Stomach smooth muscle (tissue), 2 donors: ENCODE results near the gene CERS1.

Experiments used
- H3K27ac ChIP-seq: one replicate; pipeline ENCODE4 v1.7.0; 2013; ENCODE audit warnings: mild to moderate bottlenecking, low read length, inconsistent platforms
- H3K27me3 ChIP-seq, 2 donors: one replicate each; pipeline ENCODE4 v1.7.0; 2013; ENCODE audit warnings: low read length in 2 of 2; ENCODE audit not compliant: insufficient read depth in 2 of 2, control insufficient read depth in 1 of 2
- H3K36me3 ChIP-seq, 2 donors: one replicate each; pipeline ENCODE4 v1.7.0; 2013; ENCODE audit warnings: low read length in 2 of 2; ENCODE audit not compliant: control insufficient read depth in 2 of 2, insufficient read depth in 2 of 2
- H3K4me1 ChIP-seq: one replicate; pipeline ENCODE4 v1.7.0; 2013; ENCODE audit warnings: low read length; ENCODE audit not compliant: control insufficient read depth, insufficient read depth
- H3K4me3 ChIP-seq, 2 donors: one replicate each; pipeline ENCODE4 v1.7.0; 2013; ENCODE audit warnings: low read length in 2 of 2
- H3K9ac ChIP-seq, 2 donors: one replicate each; pipeline ENCODE4 v1.7.0; 2013; ENCODE audit warnings: low read length in 2 of 2, mild to moderate bottlenecking in 1 of 2
- H3K9me3 ChIP-seq, 2 donors: one replicate each; pipeline ENCODE4 v1.7.0; 2013; ENCODE audit warnings: low read length in 2 of 2; ENCODE audit not compliant: control insufficient read depth in 2 of 2
- donor health status: healthy.
- donor health status: Pancreatic carcinoma.

Gene CERS1

DNA sequence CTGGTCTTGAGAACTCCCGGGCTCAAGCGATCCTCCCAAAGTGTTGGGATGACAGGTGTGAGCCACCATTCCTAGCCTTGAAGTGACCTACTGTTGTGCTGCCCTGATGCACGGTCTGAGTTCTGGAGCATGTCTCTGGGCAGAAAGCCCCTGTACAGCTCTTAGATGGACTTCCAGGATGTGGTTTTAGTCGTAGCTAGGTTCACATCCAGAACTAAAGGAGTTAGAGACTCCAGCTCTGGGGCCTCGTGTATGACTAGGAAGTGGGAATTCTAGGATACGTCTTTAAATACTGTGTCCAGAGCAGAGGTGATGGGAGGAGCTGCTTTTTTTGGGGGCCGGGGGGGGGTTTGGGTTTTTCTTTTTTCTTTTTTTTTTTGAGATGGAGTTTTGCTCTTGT is 52.0 kb downstream of the CERS1 start:
- Histone ChIP-seq H3K9ac (no peak overlapping the region), H3K36me3 (peaks cover 0 to 2% of the 10 kb centered on the region in 2 donors), H3K4me3 (no peak overlapping the region), H3K27ac (no peak overlapping the region), H3K27me3 (no peaks in the 10 kb centered on the region), H3K4me1 (peaks cover 58% of the 10 kb centered on the region), H3K9me3 (no peaks in the 10 kb centered on the region)

- peaks cover 52% of the 10 kb centered on the region for H3K4me1 ChIP-seq
- H3K27me3 ChIP-seq: no peaks in the 10 kb centered on the region
- H3K27ac ChIP-seq: no peak overlapping the region
- H3K9me3 ChIP-seq: no peaks in the 10 kb centered on the region
- H3K36me3 ChIP-seq: peaks cover 5 to 7% of the 10 kb centered on the region in 2 donors
- no peak overlapping the region for H3K9ac ChIP-seq
- no peak overlapping the region for H3K4me3 ChIP-seq
These were observed 53.8 kb downstream of the CERS1 start for GRCh38 chr19:18842166-18842565.

DNA sequence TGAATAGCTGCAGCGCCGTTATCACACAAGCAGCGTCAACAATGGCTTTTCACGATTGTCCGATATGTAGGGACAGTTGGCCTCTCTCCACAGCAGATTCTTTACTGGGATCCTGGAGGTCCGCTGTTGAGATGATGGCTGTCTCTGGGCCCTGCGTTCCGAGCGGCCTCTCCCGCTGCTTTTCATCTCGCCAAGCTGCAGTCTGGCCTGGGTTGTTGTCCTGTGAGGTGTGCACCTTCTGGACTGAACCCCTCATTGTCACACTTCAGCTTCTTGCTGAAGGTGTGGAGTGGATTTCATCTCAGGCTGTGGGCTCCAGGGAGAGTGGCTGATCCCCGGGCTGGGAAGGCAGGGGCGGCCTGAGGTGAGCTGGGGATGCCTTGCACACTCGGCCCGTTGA is 54.6 kb downstream of the CERS1 start:
- no peaks in the 10 kb centered on the region for H3K27me3 ChIP-seq
- no peak overlapping the region for H3K9ac ChIP-seq
- no peak overlapping the region for H3K27ac ChIP-seq
- H3K36me3 ChIP-seq: peaks cover 5 to 7% of the 10 kb centered on the region in 2 donors
- peaks cover 49% of the 10 kb centered on the region for H3K4me1 ChIP-seq
- no peak overlapping the region for H3K4me3 ChIP-seq
- H3K9me3 ChIP-seq: no peaks in the 10 kb centered on the region

DNA sequence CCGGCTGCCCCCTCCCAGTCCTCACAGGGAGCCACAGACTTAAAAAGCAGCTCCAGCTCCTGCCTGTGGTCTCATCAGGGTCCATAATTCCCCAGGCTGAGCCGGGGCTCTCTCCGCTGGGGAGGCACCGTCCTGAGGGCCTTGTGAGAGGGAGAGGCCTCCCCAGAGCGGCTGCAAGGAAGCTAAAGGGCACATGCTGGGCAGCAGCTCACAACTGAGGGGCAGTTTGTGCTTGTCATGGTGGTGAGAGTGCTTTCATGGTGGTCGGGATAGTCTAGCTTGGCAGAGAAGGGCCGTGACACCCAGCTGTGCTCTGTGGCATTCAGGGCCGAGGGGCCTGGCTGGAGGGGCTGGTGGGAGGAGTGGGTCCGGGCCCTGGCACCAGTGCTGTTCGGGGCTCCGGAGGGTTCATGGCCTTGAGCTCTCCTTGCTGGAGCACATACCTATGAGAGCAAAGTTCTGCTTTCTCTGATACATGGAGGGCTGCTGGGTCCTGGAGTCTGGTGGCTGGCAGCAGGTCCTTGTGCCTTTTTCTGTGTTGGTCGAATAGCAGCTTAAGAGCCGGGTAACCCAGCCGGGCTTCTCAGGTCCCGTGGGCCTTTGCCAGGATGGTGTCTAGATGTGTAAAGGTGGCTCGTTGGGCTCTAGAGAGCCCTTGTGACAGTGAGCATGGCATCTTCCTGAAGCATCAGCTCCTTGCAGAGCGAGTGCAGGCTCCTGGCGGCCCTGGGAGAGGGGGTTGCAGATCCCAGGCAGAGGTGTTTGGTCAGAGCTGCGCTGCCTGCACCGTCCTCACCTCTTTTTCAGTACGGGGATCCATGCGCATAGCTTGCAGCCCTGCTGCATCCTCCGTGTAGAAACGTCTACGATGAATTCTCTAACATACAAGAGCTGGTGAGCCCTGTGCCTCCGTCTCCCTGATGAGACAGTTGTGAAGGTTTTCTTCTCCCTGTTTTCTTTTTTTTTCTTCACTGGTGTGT is 55.4 kb downstream of the CERS1 start:
- H3K27me3 ChIP-seq: no peaks in the 10 kb centered on the region
- H3K4me1 ChIP-seq: peaks cover 50% of the 10 kb centered on the region
- peak overlapping the region in 1 of 2 donors; percentile 22 for H3K4me3 ChIP-seq
- H3K27ac ChIP-seq: no peak overlapping the region
- H3K9me3 ChIP-seq: no peaks in the 10 kb centered on the region
- no peak overlapping the region for H3K9ac ChIP-seq
- peaks cover 7% of the 10 kb centered on the region in 2 donors for H3K36me3 ChIP-seq

GRCh38 chr19:18839465-18840287 is 56.3 kb downstream of the CERS1 start:
- peak overlapping the region in 1 of 2 donors; percentile 8 for H3K4me3 ChIP-seq
- no peaks in the 10 kb centered on the region for H3K27me3 ChIP-seq
- H3K9ac ChIP-seq: no peak overlapping the region
- H3K36me3 ChIP-seq: peaks cover 7% of the 10 kb centered on the region in 2 donors
- H3K9me3 ChIP-seq: no peaks in the 10 kb centered on the region
- H3K4me1 ChIP-seq: peaks cover 51% of the 10 kb centered on the region
- no peak overlapping the region for H3K27ac ChIP-seq

GRCh38 chr19:18834644-18834984 is 61.3 kb downstream of the CERS1 start:
- H3K9me3 ChIP-seq: no peaks in the 10 kb centered on the region
- H3K4me3 ChIP-seq: peak overlapping the region; percentile 80 to 86
- H3K4me1 ChIP-seq: peaks cover 45% of the 10 kb centered on the region
- no peak overlapping the region for H3K27ac ChIP-seq
- H3K27me3 ChIP-seq: no peaks in the 10 kb centered on the region
- peak overlapping the region in 1 of 2 donors; percentile 93 for H3K9ac ChIP-seq
- peaks cover 7% of the 10 kb centered on the region in 2 donors for H3K36me3 ChIP-seq

GRCh38 chr19:18833849-18834643 is 61.9 kb downstream of the CERS1 start:
- peaks cover 5 to 7% of the 10 kb centered on the region in 2 donors for H3K36me3 ChIP-seq
- H3K27ac ChIP-seq: no peak overlapping the region
- H3K4me3 ChIP-seq: peak overlapping the region; percentile 80 to 86
- H3K4me1 ChIP-seq: peaks cover 41% of the 10 kb centered on the region
- peak overlapping the region; percentile 58 to 93 for H3K9ac ChIP-seq
- no peaks in the 10 kb centered on the region for H3K27me3 ChIP-seq
- no peaks in the 10 kb centered on the region for H3K9me3 ChIP-seq

GRCh38 chr19:18833141-18833476 is 62.8 kb downstream of the CERS1 start:
- H3K27me3 ChIP-seq: no peaks in the 10 kb centered on the region
- H3K27ac ChIP-seq: no peak overlapping the region
- H3K4me1 ChIP-seq: peaks cover 41% of the 10 kb centered on the region
- no peaks in the 10 kb centered on the region for H3K9me3 ChIP-seq
- H3K9ac ChIP-seq: peak overlapping the region; percentile 87 to 93
- peak overlapping the region; percentile 80 to 86 for H3K4me3 ChIP-seq
- peaks cover 5 to 7% of the 10 kb centered on the region in 2 donors for H3K36me3 ChIP-seq

DNA sequence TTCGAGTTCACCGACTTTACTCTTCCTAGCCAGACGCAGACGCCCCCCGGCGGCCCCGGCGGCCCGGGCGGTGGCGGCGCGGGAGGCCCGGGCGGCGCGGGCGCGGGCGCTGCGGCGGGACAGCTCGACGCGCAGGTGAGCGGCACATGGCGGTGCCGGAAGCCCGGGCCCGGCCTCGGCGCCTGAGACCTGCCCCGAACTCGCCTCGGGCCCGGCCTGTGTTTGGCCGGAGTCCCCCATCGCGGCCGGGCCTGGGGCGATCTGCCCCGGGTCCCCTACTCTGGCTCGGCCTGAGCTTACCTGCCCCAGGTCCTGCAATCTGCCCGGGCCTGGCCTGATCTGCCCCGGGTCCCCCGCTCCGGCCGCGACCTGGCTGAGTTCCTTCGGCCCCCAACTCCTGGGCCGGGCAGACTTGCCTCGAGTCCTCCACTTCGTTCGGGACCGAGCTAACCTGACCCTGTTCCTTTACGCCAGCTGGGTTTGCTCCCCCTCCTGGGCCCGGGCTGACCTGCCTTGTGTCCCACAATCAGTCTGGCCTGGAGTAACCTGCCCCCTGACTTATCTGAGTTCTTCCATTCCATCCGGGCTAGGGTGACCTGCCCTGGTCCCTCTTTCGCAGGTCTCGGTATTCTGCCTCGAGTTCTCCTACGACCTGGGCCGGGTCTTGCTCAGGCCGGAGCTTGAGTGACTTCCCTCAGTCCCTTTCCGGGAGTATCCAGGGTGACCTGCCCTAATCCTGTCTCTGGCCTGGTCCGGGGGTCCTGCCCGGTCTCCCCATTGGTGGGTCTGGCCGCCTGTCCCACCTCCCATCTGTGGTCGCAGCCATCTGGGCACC is 63.4 kb downstream of the CERS1 start:
- no peaks in the 10 kb centered on the region for H3K27me3 ChIP-seq
- peak overlapping the region; percentile 84 to 86 for H3K4me3 ChIP-seq
- H3K4me1 ChIP-seq: peaks cover 37% of the 10 kb centered on the region
- H3K27ac ChIP-seq: no peak overlapping the region
- peak overlapping the region; percentile 87 to 93 for H3K9ac ChIP-seq
- peaks cover 2 to 5% of the 10 kb centered on the region in 2 donors for H3K36me3 ChIP-seq
- H3K9me3 ChIP-seq: peaks cover 0 to 4% of the 10 kb centered on the region in 2 donors
